Ovary (tissue), 9 donors: ENCODE results near the gene SPAM1. TPM values are rescaled to one million over a fixed set of nuclear protein-coding genes. Genes with fewer than 3 reads are reported as not detected.

ENCODE experiments used
- DNase-seq, 5 donors: peaks; one replicate each; pipeline ENCODE4 v3.0.0-alpha.2; 2019 to 2020
- H3K27ac ChIP-seq, 2 donors: fragments of 200-600 bp; one replicate each; pipeline versions ENCODE4 v1.5.1 to v1.8.0; 2019 to 2022
- H3K27me3 ChIP-seq: fragments of 200-600 bp; one replicate; pipeline ENCODE4 v1.8.0; 2022
- H3K36me3 ChIP-seq: fragments of 200-600 bp; sonication (generic); one replicate; pipeline ENCODE4 v1.5.1; 2019
- H3K4me1 ChIP-seq: one replicate; pipeline ENCODE4 v1.8.1; 2013; ENCODE audit warnings: mild to moderate bottlenecking, moderate library complexity; ENCODE audit not compliant: insufficient read depth
- H3K4me3 ChIP-seq: fragments of 200-600 bp; sonication (generic); one replicate; pipeline ENCODE4 v1.5.1; 2017
- H3K9me3 ChIP-seq, 2 donors: fragments of 200-600 bp in 1 of 2; sonication (generic) in 1 of 2; one replicate each; pipeline versions ENCODE4 v1.5.1 to v1.8.1; 2013 to 2019; ENCODE audit warnings: mild to moderate bottlenecking in 1 of 2, moderate library complexity in 1 of 2
- CTCF ChIP-seq, 3 donors: fragments of 450-650 bp in 2 of 3; fragments of 200-600 bp in 1 of 3; IDR thresholded peaks; one replicate each; pipeline versions ENCODE4 v1.5.1 to v1.8.0; 2016 to 2022; ENCODE audit warnings: antibody characterized with exemption in 3 of 3, mild to moderate bottlenecking in 1 of 3
- EP300 ChIP-seq: sonication (generic); formaldehyde crosslinking; IDR thresholded peaks from one replicate; pipeline ENCODE4 v1.6.1; 2017; ENCODE audit warnings: antibody characterized with exemption
- POLR2A ChIP-seq: fragments of 450-650 bp; IDR thresholded peaks from one replicate; pipeline ENCODE4 v1.6.1; 2017; ENCODE audit warnings: antibody characterized with exemption, mild to moderate bottlenecking, moderate library complexity
- WGBS, 3 donors: extraction: QIAGEN DNeasy Blood & Tissue Kit in 1 of 3; methylation state at CpG; one replicate each; pipeline versions ENCODE4 v1.1.5 to v1.1.7; 2013 to 2017; 5-methylcytosine and 5-hydroxymethylcytosine counted together
- intact Hi-C, 4 donors: fragments of 100-400 bp; cut with DNase I; formaldehyde crosslinking; loops; one replicate each; pipeline versions ENCODE4 v1.11.0 to v1.15.1; 2022 to 2023
- polyA plus RNA-seq, 2 donors: library from polyadenylated mRNA; stranded (reverse); fragments of 200-250 nt in 1 of 2; fragments of 350-450 nt in 1 of 2; fragmentation: Illumina TruSeq in 1 of 2; extraction: RNeasy Lipid Tissue Mini Kit (QIAGEN cat#74804) in 1 of 2; gene quantifications; one replicate each; pipeline ENCODE4 v1.2.3, GENCODE V29; 2013 to 2014
- total RNA-seq, 7 donors: library from RNA; depleted of rRNA in 2 of 7; stranded (reverse); fragments of >200 nt in 2 of 7; fragmentation: NEBNext Ultra II Directional in 3 of 7; extraction: Animal tissue kit (Norgen Biotek cat#: 25700) in 3 of 7; gene quantifications; one replicate each; pipeline versions ENCODE4 v1.1.0 to v1.2.4, GENCODE V29; 2016 to 2023
- donor health status: DM: no; HTN: no; CAD: no; lungs with moderate emphysema.
- donor health status: DM: no; HTN: no; CAD: no.
- donor health status: Bipolar disorder and iron deficiency.
- donor health status: DM: yes; HTN: yes; CAD: no.
- donor health status: DM: no; HTN: no; CAD: no.
- donor health status: DM: yes; HTN: yes; CAD: no.

SPAM1 gene
- total and polyA plus RNA-seq, 9 donors = not detected

GRCh38 chr7:123975084-123975483 lies 50.0 kb downstream of the SPAM1 start:
- intact Hi-C loops = no loop called here
- H3K9me3 ChIP-seq = no peaks in the 10 kb centered on the region
- no peak for DNase-seq
- no peak overlapping the region for H3K4me3 ChIP-seq
- no peak overlapping the region for H3K27ac ChIP-seq
- H3K36me3 ChIP-seq = no peaks in the 10 kb centered on the region
- no peaks in the 10 kb centered on the region for H3K27me3 ChIP-seq
- no peak for TF ChIP-seq POLR2A
- TF ChIP-seq CTCF (IDR thresholded peaks at IDR 0.05) = no peak
- no peak for TF ChIP-seq EP300
- H3K4me1 ChIP-seq = peaks cover 3% of the 10 kb centered on the region

- no peak for TF ChIP-seq POLR2A
- TF ChIP-seq CTCF (IDR thresholded peaks at IDR 0.05) = no peak
- TF ChIP-seq EP300 = no peak
- Histone ChIP-seq H3K4me3 (no peak overlapping the region), H3K27me3 (no peaks in the 10 kb centered on the region), H3K9me3 (no peaks in the 10 kb centered on the region), H3K27ac (no peak overlapping the region), H3K36me3 (no peaks in the 10 kb centered on the region), H3K4me1 (peaks cover 3% of the 10 kb centered on the region)
- intact Hi-C loops = no loop called here
- no peak for DNase-seq
Measured at GRCh38 chr7:123977081-123977480, 52.0 kb downstream of the SPAM1 start.

- intact Hi-C loops = no loop called here
- no peaks in the 10 kb centered on the region for H3K36me3 ChIP-seq
- H3K27ac ChIP-seq = no peak overlapping the region
- H3K27me3 ChIP-seq = no peaks in the 10 kb centered on the region
- DNase-seq = no peak
- H3K4me1 ChIP-seq = peaks cover 3% of the 10 kb centered on the region
- no peak overlapping the region for H3K4me3 ChIP-seq
- H3K9me3 ChIP-seq = no peaks in the 10 kb centered on the region
- TF ChIP-seq EP300 (no peak), POLR2A (no peak), CTCF (IDR thresholded peaks at IDR 0.05) (no peak)
Measured at GRCh38 chr7:123979876-123980275, 54.8 kb downstream of the SPAM1 start.

- no peaks in the 10 kb centered on the region for H3K9me3 ChIP-seq
- H3K36me3 ChIP-seq = no peaks in the 10 kb centered on the region
- H3K27me3 ChIP-seq = no peaks in the 10 kb centered on the region
- TF ChIP-seq POLR2A = no peak
- TF ChIP-seq EP300 = no peak
- no peak for TF ChIP-seq CTCF (IDR thresholded peaks at IDR 0.05)
- DNase-seq = no peak
- 12 to 19% (median 15%) methylated on average over 2 of the region's 2 CpGs for WGBS, 3 donors
- no peak overlapping the region for H3K27ac ChIP-seq
- H3K4me3 ChIP-seq = no peak overlapping the region
- intact Hi-C loops = no loop called here
- no peaks in the 10 kb centered on the region for H3K4me1 ChIP-seq
Measured at GRCh38 chr7:123987445-123987844, 62.4 kb downstream of the SPAM1 start.
